Measurements from ENCODE around the gene CD59.

CD59 gene

DNA sequence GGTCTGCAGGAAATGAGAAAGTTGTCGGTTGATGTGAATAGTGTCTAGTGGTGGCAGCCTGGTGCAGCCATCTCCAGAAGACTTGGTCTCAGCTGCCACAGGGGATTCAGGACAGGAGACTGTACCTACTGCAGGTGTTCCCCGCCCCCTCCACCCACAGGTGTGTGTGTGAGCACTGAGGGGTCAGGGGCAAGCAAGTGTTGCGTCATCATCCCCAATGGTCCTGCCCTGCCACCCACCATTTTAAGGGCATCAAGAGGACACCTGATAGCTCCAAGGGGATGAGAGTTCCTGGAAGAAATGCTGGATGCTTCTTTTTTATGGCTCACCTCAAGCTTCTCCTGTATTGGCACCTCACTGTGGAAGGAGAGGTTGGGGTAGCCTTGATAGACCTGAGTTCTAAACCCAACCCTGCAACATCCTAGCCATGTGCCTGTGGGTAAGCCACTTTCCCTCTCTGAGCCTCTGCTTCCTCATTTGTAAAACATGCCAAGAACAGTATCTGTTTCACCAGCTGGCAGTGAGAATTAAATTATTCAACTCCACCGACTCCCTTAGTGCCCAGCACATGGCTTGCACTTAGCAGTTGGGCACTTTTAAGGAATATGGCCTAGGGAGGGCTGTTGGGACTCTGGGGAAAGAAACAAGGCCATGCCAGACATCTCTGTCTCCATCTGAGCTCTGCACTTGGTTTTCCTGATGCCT is 41.7 kb downstream of the CD59 start:
- TF ChIP-seq CTCF (IDR thresholded peaks at IDR 0.05; ENCODE audit: control extremely low read depth, extremely low read depth, low read depth, missing control alignments) = no peak
- POLR2A ChIA-PET = no interaction called here
- no peak for DNase-seq (ENCODE audit: extremely low spot score)
- CTCF ChIA-PET = interaction anchor here (1.1 to 1.8 kb wide), 7 partner anchors 11 to 154 kb away, joined by 3 to 7 read pairs (median 5); no protein-coding TSS in a partner anchor

DNA sequence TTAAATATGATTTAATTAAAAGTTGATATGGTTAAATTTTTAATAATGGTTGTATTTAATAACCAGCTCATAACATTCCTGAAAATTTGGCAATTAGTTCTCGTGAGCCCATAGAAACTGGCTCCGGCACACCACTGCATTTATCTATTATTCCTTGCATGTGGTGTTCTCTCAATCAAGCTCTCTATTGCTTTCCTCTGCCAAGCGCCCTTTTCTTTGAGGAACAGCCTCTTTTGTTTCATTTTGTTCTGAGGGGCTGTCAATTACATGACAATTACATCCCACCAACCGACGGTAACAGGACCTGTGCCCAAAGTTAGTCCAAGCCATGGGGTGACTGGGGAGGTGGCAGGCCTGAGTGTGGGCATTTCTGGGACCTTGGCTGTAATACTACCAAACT is 43.7 kb downstream of the CD59 start:
- POLR2A ChIA-PET = no interaction called here
- TF ChIP-seq CTCF (IDR thresholded peaks at IDR 0.05; ENCODE audit: control extremely low read depth, extremely low read depth, low read depth, missing control alignments) = no peak
- DNase-seq (ENCODE audit: extremely low spot score) = no peak
- CTCF ChIA-PET = interaction anchor here (0.7 to 3.5 kb wide), 8 partner anchors 9 to 332 kb away, joined by 3 to 11 read pairs (median 5); partner anchors contain the start of gene C11orf91

- no peak for TF ChIP-seq CTCF (IDR thresholded peaks at IDR 0.05; ENCODE audit: control extremely low read depth, extremely low read depth, low read depth, missing control alignments)
- POLR2A ChIA-PET = no interaction called here
Observed at GRCh38 chr11:33692013-33692504, 44.2 kb downstream of the CD59 start.

GRCh38 chr11:33691066-33691864 is 45.0 kb downstream of the CD59 start:
- ChIA-PET CTCF (interaction anchor here (1.0 to 3.5 kb wide), 8 partner anchors 10 to 330 kb away, joined by 3 to 11 read pairs (median 5); partner anchors contain the start of gene C11orf91), POLR2A (no interaction called here)

More at GRCh38 chr11:33692013-33692504, 44.2 kb downstream of the CD59 start:
- CTCF ChIA-PET = interaction anchor here (0.7 to 3.5 kb wide), 9 partner anchors 10 to 331 kb away, joined by 3 to 11 read pairs (median 4); partner anchors contain the start of gene C11orf91
- DNase-seq (ENCODE audit: extremely low spot score) = no peak

GRCh38 chr11:33690290-33691065 is 45.7 kb downstream of the CD59 start:
- TF ChIP-seq CTCF (IDR thresholded peaks at IDR 0.05; ENCODE audit: control extremely low read depth, extremely low read depth, low read depth, missing control alignments) = no peak
- DNase-seq (ENCODE audit: extremely low spot score) = no peak
- POLR2A ChIA-PET = no interaction called here
- CTCF ChIA-PET = interaction anchor here (1.3 to 3.5 kb wide), 5 partner anchors 9 to 328 kb away, joined by 4 to 11 read pairs (median 9); no protein-coding TSS in a partner anchor

More at GRCh38 chr11:33691066-33691864, 45.0 kb downstream of the CD59 start:
- TF ChIP-seq CTCF (IDR thresholded peaks at IDR 0.05; ENCODE audit: control extremely low read depth, extremely low read depth, low read depth, missing control alignments) = no peak
- DNase-seq (ENCODE audit: extremely low spot score) = no peak
